ENCODE data around the gene NPR2. TPM values are rescaled to one million over a fixed set of nuclear protein-coding genes. Genes with fewer than 3 reads are reported as not detected.

The NPR2 gene
- total and polyA plus RNA-seq, 2 of the 13 experiments (the other 11 are each of a cell fraction or from before 2014, with no cell fraction given) = 7.4 to 9.4 TPM

- TF ChIP-seq ZBTB40 (IDR thresholded peaks at IDR 0.05) = no peak
- peak; percentile 51 for TF ChIP-seq ZBTB40 (CRISPR knock-in tag; IDR thresholded peaks at IDR 0.05)
- no peak for TF ChIP-seq ZNF879 (CRISPR knock-in tag; IDR thresholded peaks at IDR 0.05)
- TF ChIP-seq FOXC1 (CRISPR knock-in tag; IDR thresholded peaks at IDR 0.05; ENCODE audit: borderline replicate concordance) = no peak
- TF ChIP-seq, protein P1, sequence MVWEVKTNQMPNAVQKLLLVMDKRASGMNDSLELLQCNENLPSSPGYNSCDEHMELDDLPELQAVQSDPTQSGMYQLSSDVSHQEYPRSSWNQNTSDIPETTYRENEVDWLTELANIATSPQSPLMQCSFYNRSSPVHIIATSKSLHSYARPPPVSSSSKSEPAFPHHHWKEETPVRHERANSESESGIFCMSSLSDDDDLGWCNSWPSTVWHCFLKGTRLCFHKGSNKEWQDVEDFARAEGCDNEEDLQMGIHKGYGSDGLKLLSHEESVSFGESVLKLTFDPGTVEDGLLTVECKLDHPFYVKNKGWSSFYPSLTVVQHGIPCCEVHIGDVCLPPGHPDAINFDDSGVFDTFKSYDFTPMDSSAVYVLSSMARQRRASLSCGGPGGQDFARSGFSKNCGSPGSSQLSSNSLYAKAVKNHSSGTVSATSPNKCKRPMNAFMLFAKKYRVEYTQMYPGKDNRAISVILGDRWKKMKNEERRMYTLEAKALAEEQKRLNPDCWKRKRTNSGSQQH (CRISPR knock-in tag; IDR thresholded peaks at IDR 0.05; ENCODE audit: low read depth) = no peak
- TF ChIP-seq PCBP2 (optimal IDR thresholded peaks at IDR 0.05; ENCODE audit: low read depth, low read length, poor library complexity, severe bottlenecking) = no peak
- TF ChIP-seq ZNF788 (CRISPR knock-in tag; IDR thresholded peaks at IDR 0.05; ENCODE audit: borderline replicate concordance) = peak; percentile 43; the same call in 1 of the 2 replicates
- TF ChIP-seq ZNF407 (CRISPR knock-in tag; IDR thresholded peaks at IDR 0.05; ENCODE audit: not compliant biosample characterization) = no peak
These were observed 34.8 kb upstream of the NPR2 start (continued) for GRCh38 chr9:35756275-35757225.
